H4 (cell line): ENCODE data around the gene KRT76. TPM values are rescaled to one million over a fixed set of nuclear protein-coding genes. Genes with fewer than 3 reads are reported as not detected.

Source experiments
- DNase-seq: peaks from one replicate; pipeline ENCODE4 v3.0.0-alpha.2; 2015; ENCODE audit warnings: low spot score
- total RNA-seq: library from RNA; depleted of rRNA; stranded (reverse); fragments of >200 nt; shearing (Covaris generic); gene quantifications from 2 replicates; pipeline ENCODE4 v1.2.3, GENCODE V29; 2014; rRNA removed

Gene KRT76
- total RNA-seq = not detected in 2 replicates

DNA sequence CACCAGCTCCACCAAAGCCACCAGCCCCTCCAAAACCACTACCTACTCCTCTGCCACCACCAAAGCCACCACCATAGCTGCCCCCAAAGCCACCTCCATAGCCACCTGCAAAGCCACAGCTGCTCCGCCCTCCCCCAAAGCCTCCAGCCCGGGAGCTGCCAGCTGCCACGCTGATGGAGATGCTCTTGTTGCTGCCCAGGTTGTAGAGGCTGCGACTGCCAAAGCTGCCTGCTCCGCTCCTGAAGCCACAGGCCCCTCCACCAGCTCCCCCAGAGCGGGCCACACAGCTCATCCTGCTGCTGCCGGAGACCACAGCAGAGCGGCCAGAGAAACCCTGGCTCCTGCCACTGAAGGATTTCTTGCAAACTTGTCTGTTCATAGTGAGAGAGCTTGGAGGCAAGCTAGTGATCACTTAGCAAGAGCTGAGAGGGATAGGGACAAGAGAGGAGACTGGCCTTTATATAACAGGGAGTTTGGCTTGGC lies at the start of gene KRT76:
KRT76 (minus strand) TSS at position 433 of the 483 bp plus-strand sequence; CDS start at position 379, 54 bp downstream.
- DNase-seq = no peak

DNA sequence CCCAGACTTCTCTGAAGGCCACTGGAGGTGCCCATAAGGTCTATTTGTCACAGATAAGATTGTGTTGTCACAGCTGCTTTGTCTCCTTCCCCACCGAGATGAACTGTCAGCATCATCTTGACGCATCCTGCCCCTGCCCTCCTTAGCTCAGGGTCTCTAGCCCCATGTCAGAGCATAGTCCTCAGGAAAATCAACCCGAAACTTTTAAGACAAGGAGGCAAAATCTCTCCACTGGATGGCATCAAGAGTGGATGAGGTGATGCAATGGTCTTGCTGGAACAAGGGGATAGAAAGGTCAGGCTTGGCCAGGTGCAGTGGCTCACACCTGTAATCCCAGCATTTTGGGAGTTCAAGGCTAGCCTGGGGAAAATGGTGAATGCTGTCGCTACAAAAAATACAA lies 48.8 kb upstream of the KRT76 start:
- DNase-seq = no peak

DNA sequence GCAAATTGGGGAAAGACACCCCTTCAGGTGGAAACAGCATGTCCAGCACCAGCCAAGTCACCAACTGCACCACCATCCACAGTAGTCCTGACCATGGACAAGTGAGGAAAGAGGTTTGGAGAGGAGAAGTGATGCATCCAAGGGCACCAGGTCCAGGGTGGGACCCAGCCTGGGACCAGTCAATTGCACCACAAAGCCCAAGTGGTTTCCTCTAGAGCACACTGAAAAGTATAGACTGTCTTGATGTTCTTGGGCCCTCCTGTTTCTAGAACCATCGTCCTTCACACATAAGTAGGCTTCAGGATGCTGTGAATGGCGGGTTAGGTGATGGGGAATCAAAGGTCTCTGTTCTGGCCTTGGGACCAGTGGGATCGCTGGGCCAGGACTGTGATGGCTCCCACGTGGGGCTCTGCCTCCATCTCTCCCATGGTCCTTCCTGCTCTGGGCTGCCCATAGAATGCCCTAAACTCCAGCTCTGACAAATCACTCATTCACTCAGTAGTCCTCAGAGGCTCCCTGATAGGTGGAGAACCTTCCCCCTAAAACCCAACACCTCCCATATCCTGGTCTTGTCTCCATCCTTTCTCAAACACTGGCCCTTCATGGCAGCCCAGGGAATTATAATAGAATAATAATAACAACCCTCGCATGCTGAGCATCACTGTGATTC lies 47.7 kb upstream of the KRT76 start:
- DNase-seq = no peak

DNA sequence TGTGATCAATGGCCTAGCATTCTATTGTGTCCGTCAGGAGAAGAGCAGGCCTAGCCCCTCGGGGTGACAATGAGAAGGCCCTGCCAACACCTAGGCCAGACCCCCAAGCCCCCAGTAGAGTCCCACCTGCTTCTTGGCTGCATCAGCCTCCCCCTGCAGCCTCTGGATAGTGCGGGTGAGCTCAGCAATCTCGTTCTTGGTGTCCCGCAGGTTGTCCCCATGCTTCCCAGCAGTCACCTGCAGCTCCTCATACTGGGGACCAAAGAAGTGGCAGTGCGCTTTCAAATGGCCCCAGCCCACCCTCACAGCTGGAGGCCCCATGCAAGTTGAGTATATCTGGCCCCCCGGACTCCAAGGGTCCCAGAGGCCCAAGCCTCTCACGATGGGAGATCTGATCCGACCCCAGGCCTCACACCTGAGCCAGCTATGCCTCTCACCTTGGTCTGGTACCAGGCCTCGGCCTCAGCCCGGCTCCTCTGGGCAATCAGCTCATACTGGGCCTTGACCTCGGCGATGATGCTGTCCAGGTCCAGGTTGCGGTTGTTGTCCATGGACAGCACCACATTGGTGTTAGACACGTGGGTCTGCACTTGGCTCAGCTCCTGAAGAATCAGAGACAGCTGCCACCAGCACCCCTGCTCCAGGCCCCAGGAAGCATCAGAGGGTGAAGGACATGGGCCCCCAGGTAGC lies 46.8 kb upstream of the KRT76 start:
- DNase-seq = no peak

DNA sequence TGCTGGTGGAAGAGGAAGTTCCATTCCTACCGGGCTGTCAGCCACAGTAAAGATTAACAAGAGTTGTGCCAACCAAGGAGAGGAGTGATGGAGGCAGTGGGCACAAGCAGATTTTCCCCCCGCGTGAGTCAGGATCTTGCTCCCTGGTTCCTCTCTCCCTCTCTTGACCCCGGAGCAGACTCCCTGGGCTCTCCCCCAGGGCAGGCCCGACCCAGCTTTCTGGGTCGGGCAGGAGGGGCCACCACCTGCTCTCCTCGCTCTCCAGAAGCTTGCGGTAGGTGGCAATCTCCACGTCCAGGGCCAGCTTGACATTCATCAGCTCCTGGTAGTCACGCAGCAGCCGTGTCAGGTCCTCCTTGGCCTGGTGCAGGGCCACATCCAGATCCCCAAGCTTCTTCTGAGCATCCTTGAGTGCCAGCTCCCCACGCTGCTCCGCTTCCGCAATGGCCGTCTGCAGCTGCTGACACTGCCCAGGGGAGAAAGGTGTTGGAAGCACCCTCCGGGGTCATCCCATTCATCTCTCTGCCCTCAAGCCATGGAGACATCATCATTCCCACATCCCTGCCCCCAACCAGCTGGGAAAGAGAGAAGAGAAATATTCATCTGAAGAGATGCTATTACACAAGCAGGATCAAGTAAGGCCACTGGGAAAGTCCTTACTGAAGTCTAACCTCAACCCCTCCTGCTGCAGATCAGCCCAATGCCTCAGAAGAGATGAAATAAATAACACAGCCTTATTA lies 45.8 kb upstream of the KRT76 start:
- DNase-seq = no peak

DNA sequence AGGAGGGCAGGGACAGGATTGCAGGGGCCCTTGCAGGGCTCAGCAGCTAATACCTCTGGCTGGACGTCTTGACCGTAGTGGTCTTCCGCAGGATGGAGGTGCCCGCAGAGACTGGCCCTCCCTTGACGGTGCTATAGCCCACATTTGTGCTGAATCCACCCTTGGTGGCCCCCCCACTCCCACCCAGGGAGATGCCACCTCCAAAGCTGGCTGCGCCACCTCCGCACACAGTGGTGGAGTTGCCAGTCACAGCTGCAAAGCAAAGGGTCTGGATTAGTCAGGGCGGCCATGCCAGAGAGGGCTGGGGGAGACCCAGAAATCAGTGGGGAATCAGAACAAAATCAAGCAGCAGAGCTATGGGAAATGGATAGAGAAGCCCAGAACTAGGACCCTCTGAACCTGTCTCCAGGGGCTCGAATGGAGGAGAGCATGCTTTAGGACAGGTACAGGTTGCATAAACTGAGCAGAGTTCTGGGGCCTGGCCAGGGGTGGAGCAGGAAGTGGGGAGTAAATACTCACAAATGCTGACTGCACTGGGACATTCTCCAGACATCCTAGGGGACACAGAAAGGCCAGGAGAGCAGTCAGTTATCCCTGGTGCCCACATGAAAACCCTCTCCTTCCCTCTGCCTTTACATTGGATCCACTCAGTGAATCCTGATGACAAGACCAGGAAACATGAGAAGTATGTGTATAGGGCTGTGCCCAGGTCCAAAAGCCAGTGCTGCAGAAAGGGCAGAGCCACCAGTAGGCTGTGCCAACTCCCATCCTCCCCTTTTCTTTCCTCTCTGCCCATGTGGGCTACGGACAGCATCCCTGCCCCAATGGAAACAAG lies 44.9 kb upstream of the KRT76 start:
- no peak for DNase-seq

DNA sequence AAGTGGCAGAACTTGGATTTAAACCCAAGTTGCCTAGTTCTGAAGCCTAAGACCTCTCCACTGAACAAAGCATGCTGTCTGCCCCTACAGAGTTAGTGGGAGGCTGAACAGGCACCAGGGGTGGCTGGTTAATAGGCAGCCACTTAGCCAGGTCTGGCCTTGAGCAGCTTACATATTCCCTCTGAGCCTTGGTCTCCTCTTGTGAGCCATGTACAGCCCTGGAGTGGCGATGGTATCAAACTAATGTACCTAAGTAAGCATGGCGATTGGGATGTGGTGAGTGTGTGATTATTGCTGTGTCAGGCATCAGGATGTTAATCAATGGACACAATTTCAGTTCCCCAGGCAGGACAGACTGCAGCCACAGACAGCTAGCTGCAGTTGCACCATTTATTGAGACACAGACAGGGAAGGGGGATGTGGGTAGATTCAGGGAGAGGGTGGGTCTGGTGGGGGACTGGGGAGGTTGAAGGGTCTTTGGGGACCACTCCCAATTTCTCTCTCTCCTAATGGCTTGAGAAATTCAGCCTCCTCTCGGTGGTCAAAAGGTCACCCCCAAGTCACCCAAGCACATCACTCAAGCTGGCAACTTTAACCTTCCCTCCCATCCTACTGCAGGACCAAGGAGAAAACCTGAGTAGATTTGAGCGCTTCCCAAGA lies 44.1 kb upstream of the KRT76 start:
- DNase-seq = no peak

DNA sequence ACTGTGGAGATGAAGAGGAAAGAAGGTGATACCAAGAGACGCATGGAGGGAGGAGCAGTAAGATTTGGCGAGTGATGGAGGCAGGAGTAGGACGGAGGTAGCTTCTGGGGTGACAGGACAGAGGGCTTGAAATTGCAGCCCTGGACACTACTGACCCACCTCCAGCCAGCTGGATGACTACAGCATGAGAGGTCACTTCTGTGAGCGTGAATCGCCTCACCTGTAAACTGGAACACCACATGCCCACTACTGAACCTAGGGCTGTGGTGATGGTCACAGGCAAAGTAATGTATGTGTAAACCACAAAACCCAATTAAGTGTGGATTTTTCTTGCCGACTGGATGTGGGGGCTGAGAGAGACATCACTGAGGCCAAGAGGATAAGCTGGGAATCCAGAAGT lies 43.4 kb upstream of the KRT76 start:
- no peak for DNase-seq

DNA sequence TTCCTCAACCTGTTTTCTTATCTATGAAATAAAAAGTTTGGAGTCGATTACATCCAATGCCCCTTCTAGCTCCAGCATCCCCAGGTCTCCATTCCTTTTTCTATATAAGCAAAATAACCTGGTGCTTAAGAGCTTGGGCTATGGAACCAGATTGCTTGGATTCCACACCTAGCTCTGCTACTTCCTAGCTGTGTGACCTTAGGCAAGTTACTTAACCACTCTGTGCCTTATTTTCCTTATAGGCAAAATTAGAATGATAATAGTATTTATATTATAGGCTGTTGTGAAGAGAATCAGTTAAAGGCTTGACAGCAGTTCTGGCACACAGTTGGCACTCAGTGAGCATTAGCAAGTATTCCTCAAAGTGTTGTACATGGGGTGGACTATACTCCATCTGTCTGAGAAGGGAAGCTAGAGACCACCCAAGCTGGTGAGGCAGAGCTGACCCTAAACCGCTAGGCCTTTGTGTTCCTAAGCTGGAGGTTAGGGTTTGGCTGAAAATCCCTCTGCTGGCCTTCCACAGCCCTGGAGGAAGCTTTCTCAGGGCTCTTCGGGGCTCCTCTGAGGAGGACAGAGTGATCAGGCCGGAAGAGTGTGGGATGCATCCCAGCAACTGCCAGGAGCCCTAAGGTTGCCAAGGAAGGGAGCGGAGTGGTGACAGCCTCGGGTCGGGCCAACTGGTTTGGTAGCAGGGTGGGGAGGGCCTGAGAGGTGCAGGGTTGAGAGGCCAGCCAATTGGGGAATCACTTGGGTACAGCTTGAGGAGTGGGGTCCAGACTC lies 42.8 kb upstream of the KRT76 start:
- no peak for DNase-seq

DNA sequence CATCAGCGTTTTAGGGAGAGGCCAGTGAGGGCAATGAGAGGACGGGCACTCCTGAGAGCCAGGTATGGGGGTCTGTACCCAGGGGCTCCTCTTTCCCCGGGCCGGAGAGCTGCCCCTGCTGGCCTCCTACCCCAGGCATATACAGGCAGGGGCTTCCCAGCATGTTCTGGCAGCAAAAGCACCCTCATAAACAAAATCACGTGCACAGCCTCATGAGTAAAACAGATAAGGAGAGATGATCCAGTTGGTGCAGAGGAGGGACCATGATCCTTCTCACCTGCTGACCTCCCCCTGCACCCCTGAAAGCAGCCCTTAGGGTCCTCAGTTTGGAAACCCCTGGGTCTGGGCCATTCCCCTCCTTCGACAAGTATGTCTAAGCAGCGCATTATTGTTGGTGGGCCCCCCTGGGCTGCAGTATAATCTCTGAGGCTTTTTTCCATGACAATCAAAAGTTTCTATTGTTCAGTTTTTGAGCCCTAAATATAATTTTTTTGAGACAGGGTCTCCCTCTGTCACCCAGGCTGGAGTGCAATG lies 41.8 kb upstream of the KRT76 start:
- no peak for DNase-seq

DNA sequence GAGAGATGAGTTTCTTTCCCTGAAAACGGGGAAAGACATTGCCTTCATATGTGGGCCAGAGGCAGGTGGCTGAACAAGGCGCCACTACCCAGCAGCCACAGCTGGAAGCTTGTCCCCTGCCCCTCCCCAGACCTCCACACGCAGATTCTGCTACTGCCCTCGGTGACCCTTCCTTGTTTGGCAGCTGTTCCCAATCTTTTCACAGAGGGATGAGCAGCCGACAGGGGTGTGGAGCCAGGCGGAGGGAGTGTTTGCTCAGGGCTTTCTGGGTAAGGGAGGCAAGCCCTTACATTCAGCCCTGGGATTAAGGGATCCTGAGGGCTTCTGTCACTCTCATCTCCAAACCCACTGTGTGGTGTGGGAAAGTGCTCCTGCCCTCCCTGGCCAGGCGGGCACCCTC lies 41.2 kb upstream of the KRT76 start:
- DNase-seq = no peak

DNA sequence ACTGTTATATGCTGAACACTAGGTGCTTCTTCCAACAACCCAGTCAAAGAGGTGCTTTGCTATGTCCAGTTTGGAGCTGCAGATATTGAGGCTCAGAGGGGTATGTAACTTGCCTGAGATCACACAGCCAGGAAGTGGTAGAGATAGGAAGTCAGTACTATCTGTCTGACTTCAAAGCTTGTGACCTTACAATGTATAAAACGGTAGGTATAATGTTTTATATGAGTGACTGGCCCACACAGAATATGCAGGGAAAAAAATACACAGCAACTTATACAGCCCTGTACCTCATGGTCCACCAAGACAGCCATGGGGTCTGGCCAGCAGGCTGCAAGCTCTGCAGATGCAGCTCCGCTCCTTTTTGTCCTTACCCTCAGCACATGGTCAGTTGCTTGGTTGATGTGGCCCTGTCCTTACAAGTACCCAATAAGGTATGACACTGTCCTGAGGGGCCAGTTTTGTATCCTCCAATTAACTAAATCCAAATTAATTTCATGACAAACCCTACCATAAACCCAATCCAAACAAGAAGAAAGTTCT lies 40.6 kb upstream of the KRT76 start:
- no peak for DNase-seq

DNA sequence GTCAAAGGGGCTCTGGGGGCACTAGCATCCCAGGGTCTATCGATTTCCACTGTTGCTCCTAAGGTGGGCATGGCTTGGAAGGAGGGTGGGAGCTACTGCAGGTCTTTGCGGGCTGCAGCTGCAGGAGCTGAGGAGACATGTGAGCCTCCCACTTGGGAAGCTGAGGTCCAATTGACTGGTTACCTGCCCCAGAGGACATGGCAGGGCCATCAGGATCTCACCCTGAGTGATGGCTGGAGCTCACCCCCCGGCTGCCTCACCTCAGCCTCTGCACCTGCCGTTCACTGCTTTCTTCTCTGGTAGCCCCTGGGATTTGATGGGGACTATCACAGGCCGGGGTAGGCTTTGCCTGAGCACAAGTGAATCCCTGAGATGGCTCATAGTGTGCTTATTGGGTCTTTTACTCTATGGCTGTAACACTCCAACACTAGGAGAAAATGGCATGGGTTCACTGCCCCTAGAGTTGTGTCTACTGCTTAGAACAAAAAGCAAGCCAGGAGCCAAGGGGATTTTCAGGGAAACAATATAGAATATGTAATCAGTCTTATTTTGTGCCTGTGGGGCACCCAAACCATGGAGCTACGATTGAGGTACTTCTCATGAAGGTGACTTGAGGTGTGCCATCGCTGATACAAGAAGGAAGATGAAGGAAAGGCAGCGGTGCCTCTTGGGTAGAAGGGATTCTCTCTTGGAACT lies 40.0 kb upstream of the KRT76 start:
- DNase-seq = no peak

DNA sequence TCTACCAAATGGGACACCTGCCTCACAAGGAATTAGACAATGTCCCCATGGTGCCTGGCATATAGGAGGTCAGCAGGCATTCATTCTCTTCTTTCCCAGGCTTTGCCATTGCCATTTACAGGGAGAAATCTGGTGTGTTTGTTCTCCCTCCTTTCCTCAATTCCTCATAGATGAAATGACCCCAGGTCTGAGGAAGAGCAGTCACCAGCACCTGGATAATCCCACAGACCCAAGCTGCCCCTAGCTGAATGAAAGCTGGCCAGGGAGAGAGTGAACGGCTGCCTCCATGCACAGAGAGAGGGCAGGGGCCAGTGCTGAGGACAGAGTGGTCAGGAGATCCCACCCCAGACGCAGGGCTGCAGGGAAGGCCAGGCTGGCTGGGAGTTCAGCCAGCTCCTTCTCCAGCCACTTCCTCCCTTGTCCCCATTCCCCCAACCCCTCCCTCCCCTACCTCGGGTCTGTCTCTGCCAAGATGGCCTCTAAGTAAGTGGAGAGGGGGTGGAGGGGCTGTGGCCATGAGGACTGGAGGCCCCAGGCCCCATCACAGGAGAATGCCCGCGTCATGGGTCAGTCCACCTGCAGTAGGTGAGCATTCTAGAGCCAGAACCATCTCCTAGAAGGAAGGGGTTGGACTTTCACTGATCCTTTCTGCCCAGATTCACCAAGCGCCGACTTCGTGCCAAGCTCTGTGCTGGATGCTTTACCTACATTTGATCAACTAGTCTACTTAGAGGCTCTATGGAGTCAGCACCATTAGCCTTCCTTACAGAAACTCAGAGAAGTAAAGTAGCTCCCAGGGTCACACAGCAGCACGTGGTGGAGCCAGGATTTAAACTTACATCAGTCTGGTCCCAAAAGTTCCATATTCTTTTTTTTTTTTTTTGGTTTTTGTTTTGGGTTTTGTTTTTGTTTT lies 38.8 kb upstream of the KRT76 start:
- no peak for DNase-seq

DNA sequence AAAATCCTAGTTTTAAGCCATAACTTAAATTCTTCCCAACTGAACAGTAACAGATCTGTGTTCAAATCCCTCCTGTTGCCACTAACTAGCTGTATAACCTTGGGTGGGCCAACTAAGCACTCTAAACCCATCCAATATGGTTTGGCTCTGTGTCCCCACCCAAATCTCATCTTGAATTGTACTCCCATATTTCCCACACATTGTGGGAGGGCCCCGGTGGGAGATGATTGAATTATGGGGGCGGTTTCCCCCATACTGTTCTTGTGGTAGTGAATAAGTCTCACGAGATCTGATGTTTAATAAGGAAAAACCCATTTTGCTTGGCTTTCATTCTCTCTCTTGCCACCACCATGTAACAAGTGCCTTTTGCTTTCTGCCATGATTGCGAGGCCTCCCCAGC lies 38.0 kb upstream of the KRT76 start:
- DNase-seq = no peak

DNA sequence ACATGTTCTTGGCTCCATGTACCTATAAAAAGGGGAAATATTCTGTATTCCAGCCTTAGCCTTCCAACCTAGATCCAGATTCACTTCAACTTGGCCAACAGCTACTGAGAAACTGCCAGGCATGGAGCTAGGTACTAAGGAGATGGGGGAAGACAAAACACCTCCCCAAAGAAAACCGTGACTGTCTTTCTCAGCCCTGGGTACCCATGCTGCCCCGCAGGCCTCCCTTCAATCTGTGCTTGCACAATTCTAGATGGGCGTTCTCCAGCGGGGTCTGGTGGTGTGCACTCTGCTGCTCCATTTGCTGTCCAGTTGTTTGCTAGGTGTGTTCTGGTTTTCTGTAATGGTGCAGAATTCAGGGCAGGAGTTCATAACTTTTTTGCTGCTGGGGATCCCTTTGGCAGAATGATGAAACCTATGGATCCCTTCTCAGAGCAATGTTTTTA lies 37.6 kb upstream of the KRT76 start:
- DNase-seq = no peak

DNA sequence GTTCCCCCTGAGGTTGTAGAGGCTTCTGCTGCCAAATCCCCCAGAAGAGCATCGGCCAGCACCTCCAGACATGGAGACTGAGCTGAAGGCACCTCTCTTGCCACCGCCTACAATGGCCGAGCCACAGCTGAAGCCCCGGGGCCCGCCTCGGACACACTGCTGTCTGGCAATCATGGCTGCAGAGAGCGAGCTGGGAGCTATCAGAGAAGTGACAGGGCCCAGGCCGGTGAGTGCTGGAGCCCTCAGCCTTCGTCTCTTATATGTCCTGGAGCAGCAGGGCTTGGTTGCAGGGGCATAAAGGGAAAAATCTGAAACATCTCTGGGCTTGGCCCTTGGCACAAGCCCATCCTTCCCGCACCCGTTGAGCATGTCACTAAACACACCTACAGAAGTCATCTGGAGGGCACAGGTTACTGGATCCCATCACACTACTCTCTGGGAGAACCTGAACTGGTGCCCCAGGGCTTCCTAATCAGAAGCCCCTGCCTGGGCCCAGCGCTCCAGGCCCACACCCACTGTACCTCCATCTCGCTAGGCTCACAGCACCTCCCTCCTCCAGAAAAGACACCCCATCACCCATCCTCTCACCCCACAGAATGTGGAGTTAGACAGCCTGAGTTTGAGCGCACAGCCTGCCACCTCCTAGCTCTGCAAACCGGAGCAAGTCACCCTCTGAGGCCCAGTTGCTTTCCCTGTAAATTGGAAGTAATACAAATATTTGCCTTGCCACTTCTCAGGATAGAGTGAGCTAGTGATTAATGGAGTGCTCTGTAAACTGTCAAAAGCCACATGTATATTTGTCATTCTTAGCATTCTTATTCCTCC lies 37.0 kb upstream of the KRT76 start, which contains the start of gene KRT4:
KRT4 (minus strand) TSS at position 232 of the 825 bp plus-strand sequence; CDS start at position 174, 58 bp downstream.
- DNase-seq = no peak
